Ammon's horn (tissue), 1 donor: ENCODE results near the gene RYK.
"Not testable (repeated sequence)": the region's sequence is repeated elsewhere in the genome, so short reads cannot be mapped to it uniquely, and the experiment has no call there.

ENCODE experiments used
- DNase-seq: peaks from one replicate; pipeline ENCODE4 v3.0.0-alpha.2; 2016; ENCODE audit warnings: low spot score

RYK gene

DNA sequence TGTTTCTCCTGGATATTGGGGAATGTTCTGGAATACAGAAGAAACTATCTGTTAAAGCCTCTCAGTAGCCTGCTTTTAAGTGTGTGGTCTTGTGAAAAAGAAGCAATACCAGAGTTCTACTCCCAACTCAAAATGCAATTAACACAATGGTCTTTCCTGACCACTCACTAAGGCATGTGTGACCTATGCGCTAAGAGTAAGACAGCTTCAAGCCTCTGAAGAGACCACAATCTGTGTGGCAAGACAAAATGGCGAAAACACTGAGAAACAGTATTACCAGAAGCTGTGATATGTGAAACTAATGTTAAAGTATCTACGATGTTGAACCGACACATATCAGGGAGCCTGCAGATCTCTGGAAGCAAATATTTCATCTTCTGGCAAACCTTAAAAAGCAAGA, 33.8 kb downstream of the RYK start:
- no peak for DNase-seq

DNA sequence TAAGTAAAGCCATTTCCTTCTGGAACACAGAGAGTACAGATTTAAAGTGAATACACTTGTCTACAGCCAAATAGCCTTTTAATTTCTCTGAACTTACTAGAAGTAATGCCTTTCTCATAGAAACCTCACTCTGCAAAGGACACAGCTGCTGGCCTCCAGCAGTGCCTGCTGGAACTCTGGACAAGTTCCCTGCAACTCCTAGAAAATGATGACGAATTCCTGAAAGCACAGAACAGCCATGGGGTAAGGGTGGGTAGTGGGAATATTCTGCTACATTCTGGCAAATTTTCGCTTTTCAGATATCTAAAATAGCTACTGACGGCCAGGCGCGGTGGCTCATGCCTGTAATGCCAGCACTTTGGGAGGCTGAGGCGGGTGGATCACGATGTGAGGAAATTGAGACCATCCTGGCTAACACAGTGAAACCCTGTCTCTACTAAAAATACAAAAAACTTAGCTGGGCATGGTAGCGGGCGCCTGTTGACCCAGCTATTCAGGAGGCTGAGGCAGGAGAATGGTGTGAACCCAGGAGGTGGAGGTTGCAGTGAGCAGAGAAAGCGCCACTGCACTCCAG, 34.4 kb downstream of the RYK start:
- peak; percentile 12 for DNase-seq

DNA sequence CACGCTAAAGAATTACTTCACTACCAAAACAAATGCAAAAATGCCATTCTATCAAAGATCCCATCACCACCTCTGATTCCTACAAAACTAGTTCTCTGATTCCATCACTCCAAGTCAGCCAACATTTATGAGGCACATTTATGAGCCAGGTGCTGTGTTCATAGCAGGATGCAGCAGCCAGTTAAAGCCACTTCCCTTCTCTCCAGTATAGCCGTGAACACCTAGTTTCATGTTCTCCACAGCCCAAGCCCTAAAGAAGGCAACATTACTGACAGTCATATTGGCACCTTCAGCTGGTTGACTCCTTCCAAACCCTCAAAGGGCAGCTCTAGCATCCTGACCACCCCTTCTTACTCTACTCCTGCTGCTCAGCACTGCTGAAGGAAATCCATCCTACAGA, 36.4 kb downstream of the RYK start:
- DNase-seq = no peak

DNA sequence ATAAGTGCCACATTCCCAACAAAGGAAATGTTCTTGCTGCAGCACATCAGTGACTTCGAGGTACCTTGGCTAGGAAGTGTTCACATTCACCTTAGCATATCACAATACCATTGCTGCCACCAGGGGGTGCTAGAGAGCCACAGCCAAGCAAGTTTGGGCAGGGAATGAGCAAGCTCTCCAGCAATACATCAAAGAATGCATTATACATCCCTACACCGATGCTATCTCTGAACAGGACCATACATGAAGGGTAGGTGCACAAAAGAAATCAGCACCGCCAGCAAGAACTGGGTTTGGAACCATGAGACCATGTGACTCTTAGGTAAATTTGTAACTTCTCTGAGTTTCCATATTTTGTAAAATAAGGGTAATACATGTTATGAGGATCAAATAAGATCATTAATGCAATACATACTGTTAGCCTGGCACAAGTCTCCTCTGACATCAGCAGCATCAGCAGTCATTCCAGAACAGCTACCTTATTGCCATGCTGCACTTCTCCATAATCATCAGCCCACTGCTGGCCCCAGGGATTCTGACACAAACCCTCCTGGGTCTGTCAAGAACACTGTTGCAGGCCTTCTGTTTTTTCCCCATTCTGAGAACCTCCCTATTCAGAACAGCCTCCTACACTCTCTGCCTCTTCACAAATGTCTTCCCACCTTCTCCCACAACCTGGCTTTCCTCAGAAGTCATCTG, 37.5 kb downstream of the RYK start:
- peak; percentile 85 for DNase-seq

DNA sequence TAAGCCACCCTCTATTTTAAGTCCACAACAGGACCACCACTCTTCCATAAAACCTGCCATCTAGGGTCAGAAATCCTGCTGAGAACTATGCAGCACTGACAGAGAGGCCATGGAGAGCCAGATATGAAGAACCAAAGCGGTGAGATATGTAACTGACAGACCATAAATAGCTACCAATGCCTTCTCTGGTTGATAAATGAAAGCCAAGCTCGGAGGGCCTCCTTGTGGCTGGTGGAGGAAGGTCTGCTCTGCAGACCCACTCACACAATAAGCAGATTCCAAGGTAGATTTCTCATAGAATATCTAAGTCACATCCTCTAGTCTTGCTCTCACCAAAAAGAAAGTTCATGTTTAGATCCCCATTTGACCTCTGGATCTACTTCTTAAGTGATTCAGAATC, 38.9 kb downstream of the RYK start:
- peak; percentile 35 for DNase-seq

DNA sequence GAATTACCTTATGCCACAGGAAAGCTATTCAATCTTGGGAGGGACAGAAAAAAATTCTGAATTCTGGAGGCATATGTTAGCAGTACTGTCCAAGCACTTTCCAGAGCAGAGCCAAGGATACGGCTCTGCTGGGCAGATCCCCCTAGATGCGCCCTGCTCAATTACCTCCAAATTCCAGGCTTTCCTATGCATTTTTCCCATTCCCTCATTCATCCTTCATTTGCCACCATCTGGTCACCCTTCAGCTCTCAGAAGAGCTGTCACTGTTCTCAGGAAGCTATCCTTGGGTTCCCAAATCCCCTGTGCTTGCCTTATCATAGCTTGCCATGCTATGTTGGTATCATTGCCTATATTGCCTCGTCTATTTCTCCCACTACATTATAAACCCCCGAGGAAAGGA, 45.2 kb downstream of the RYK start:
- no peak for DNase-seq

DNA sequence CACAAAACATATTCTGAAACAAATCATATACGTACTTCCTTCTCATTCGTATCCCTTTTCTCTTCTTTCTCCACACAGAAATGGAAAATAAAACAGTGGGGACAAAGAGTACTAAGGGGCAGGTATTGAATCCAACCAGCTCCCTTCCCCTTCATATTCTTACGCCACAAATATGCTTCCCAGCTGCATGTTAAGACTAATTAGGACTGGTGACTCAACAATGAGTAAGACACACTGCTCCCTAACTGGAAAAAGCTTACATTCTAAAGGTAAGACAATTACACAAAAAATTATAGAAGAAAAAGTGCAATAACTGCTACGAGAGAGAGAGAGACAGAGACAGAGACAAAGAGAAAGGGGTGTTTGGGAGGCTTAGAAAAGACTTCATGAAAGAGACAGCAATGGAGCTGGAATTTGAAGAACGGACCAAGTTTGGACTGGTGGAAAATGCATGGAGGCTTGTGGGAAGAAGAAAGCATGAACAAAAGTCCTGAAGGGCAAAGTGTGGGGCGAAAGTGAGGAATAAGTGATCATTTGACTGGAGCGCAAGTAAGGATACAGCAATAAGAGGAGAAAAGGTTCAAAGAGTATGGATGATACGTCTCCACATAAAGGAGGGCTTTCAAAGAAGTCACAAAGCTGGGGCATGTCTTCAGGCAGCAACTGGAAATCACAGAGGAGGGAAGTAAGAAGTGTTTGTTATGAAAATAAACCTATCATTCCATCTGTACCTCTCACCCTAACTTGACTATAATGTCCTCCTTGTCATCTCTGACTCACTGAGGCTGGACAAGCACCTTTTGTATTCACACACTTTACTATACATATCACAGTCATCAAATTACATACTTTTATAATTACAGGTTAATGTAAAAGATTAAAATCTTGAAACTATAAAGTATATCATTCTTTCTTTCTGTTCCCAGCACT, 49.2 kb downstream of the RYK start:
- DNase-seq = no peak

DNA sequence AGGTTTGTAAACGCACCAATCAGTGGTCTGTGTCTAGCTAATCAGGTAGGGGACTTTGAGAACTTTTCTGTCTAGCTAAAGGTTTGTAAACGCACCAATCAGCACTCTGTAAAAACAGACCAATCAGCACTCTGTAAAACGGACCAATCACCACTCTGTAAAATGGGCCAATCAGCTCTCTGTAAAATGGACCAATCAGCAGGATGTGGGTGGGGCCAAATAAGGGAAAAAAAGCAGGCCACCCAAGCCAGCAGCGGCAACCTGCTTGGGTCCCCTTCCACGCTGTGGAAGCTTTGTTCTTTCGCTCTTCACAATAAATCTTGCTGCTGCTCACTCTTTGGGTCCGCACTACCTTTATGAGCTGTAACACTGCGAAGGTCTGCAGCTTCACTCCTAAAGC, 50.8 kb downstream of the RYK start:
- DNase-seq = not testable (repeated sequence)

DNA sequence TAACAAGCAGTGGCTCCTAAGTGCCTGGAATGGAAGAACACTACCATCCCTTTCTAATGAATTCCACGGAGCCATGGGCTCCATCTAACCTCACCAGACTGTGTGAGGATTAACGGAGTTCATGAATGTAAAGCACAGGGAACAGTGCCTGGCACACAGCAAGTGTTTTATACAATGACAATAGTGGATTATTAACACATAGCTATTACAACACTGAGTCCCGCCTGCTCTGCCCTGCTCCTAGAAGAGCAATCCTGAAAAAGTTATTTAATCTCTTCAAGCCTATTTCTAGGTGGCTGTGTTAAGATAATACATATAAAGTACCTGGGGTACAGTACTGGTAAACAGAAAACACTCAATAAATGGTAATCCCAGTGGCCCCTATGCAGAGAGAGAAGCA, 51.4 kb downstream of the RYK start:
- no peak for DNase-seq

DNA sequence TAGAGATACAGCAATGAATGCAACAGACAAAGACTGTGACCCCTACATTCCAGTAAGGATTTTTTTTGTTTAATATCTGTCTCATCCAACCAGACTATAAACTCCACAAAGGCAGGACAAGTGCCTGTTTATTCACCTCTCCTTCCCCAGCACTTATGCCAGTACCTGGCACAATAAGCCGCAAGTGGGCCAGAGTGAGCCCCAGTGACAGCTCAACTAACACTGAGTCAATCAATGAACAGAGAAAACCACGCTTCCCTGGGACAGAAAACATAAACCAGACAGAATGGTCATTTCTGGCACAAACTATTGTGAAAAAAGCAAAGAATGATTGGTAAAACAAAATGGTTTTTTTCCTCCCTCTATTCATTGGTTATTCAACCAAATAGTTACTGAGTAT, 52.2 kb downstream of the RYK start:
- DNase-seq = no peak

DNA sequence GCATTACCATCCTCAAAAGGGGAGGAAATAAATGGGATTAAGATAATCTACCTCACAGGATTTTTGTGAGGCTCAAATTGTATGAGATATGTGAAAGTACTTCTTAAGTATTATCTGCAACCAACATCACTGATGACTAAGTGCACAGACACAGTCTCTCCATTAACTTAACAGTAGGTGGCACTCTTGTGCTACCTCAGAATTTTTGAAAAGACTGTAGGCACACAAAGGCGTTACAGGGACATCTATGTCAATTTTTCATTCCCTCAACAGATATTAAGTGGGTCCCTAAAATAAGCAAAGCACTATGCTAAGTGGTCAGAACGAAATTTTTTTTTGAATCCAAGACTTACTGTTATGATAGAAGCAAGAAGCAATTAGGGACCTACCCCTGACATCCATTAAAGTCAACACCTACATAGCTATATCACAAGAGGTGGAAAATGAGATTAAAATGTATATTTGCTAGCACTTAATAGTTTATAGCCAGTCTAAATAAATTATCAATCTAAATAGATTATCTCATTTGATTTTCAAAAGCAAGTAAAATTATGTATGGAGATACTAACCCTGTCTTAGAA, 52.9 kb downstream of the RYK start:
- peak; percentile 69 for DNase-seq

DNA sequence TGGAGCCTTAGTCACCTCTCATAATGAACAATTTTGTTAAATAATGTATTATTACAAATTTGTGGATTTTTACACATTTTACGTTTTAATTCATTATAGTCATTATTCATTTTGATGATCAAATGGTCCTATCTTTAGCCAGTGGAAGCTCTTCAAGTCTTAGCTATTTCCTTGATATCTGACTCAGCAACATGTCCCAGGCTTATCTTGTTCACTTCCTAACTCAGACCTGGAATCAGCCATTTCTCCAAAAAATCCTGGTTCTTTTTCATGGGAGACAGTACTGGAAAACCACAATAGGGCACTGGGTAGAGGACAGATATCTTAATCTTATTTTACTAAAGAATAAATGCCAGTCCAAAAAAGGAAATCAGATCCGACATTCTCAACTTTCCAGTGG, 56.4 kb downstream of the RYK start:
- DNase-seq = no peak

DNA sequence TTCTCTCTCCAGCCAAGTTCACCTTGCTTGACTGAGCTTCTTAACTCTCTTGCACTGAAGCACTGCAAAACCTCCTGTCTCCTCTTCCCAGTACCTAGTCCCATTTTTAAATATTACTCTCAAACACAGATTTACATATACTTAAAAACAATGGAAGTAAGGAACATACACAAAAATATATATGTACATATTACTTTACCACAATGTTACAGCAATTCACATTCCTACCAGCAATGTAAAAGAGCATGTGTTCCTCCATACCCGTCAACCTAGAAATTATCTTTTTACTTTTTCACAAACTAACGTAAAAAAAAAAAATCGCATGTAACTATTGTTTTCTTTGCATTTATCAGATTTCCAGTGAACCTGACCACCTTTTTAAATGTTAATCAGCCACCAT, 60.4 kb downstream of the RYK start:
- no peak for DNase-seq

DNA sequence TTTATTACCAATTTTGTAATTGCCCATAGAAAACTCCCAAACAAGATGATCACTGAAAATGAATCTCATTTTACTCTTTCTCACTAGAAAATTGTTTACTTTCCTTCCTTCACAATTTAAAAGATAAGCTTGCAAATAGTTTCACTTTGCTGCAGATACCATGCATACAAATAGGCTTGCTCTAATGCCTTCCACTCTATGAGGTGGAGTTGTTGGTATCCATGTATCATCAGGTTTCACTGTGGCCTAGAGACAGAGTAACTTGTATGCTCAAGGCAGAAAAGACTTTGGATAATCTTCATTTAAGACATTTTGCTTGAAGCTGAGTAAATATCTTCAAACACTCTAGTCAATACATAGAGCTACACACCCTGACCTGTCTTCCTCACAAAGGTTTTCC, 60.8 kb downstream of the RYK start:
- DNase-seq = no peak

DNA sequence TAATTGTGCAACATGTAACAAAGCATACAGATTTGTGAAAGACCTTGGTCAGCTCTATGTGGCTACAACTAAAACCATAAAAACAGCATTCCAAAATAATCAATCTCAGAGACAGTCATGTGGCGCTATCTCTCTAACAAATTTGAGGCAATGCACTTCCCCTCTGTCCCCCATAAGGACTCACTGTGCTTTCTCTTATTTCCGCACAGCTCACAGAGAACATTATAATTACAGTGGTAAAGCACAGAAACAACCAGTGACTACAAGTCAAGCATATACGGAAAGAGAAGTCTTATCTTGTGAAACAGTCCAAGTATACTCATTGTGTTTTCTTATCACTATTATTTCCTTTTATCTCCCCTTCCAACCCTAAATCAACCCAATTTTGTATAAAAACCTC, 64.3 kb downstream of the RYK start:
- no peak for DNase-seq

DNA sequence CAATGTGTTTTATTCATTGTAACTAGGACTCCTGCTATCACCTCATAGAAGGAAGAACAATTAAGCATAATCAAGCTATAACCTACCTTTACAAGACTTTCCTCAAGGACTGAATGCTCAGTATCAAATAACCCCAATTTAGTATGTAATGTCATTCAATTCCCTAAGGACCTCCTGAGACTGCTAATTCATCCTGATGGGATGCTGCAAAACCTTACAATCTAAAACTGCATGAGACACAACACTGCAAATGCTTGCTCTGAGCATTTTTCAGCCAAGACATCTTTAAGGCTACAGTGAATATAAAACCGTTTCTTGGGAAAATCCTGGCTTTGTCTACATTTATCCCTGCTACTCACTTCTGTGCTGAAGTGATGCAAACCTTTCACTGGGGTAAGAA, 69.9 kb downstream of the RYK start:
- no peak for DNase-seq

DNA sequence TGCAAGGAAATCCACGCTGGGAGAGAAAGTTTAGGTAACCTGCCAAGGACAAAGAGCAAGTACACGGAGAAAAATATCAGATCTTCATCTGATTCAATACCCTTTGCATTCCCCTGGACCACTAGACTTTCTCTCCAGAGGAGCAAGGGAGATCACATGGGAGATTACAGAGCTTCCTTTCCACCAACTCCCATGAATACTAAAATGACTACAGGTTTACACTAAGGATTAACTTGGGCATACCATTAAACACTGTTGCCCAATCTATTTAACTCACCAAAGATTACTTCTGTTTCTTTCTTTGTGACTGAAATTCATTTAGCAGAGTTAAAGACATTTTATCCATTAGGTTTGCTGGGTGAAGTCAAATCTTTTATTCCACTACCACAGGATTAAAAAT, 71.2 kb downstream of the RYK start:
- no peak for DNase-seq

DNA sequence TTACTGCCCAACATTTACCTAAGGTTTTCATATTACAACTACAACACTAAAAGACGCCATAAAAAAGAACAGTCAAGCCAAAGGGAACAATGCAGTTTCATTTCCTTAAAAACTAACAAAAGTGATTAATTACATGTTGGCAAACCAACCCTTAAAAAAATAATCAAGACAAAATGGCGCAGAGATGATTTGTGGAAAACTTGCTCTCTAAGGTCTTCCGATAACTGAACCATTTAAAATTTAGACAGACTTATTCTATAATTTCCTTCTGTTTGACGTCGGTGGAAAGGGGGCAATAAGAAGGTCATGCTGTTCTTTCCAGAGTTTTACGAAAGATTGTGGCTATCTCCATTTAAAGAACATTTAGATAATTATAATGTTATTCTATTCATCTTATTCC, 87.6 kb downstream of the RYK start:
- no peak for DNase-seq

DNA sequence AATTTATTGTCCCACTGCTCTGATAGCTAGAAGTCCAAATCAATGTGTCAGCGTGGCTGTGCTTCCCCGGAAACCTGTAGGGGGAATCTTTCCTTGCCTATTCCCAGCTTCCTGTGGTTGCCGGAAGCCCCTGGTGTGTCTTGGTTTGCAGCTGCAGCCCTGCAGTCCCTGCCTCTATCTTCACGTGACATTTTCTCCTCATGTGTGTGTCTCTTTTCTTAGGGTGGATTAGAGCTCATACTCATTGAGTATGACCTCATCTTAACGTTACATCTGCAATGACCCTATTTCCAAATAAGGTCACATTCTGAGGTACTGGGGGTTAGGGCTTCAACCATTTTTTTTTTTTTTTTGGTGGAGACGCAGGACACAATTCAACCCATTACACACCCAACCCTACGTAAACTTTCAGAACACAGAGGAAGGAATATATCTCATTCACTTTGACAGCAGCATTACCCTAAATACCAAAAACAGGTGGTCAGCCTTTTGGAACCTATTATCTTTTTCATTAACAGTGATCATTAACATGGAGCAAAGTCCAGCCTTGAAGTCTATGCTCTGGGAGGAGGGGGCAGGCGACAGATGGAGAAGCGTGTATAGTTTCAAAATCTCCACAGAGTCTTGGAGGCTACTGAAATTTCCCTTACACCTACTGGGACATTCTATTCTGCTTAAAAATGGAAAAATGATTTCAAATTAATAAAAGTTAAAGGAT, 88.6 kb downstream of the RYK start:
- DNase-seq = no peak

DNA sequence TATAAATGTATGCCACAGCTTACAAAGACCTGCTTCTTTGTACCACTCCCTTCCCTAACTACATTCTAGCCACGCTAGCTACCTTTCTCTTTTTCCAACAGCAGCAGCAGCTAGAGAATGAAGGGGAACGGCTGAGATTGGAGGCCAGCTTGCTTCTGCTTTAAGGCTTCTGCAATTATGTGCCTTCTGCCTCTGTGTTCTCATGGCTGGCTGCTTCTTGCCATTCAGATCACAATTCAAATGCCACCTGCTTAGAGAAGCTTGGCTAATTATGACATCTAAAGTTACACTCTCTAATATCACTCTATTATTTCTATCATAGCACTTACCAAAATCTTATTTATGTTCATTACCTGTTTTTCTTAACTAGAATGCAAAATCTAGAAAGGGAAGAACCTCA, 95.2 kb downstream of the RYK start:
- DNase-seq = no peak

DNA sequence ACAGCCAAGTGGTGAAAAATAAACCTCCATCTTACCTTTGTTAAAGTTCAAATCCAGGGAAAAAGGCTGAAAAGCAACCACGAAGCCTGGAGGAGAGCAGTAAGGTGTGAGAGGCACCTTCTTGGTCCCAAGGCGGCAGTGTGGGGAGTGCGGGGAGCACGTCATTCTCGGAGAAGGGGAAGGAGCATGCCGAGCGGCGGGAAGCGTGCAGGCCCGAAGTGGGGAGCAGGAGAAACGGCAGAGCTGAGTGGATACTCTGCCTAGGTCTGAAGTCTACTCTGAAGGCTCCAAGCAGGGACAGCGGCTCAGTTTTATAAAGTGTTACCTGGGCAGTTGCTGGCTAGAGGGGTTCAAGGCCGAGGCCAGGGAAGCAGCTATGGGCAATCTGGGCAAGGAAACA, 96.9 kb downstream of the RYK start:
- no peak for DNase-seq

DNA sequence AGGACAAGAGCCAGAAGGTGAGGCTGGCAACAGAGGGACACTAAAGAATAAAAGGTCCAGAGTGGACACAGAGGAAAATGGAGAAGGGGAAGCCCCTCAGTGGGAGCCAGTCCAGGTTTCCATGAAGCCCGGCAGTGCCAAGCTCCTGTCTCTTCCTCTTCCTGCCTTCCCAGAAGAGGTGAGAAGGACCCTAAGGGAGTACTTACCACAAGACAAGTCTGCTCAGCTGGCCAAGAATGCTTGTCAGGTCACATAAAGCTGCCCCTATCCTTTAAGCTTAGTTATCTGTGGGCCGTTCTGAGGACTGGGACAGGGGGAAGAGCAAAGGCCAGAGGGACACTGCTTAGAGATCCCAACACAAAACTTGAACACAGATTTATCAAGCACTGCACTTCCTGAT, 100.2 kb downstream of the RYK start:
- no peak for DNase-seq
